WTC11 (cell line): ENCODE measurements around the gene ZRANB1.

Experiments
- FOXP1 ChIP-seq: sonication (generic); formaldehyde crosslinking; IDR thresholded peaks from 2 replicates; pipeline ENCODE4 v1.8.0; 2022; ENCODE audit warnings: missing genetic modification reagents, mild to moderate bottlenecking, moderate library complexity, borderline replicate concordance
- ZBTB21 ChIP-seq: sonication (generic); formaldehyde crosslinking; IDR thresholded peaks from 2 replicates; pipeline ENCODE4 v1.8.1; 2023; ENCODE audit warnings: mild to moderate bottlenecking, missing genetic modification reagents, borderline replicate concordance
- ZNF317 ChIP-seq: sonication (generic); formaldehyde crosslinking; IDR thresholded peaks from 2 replicates; pipeline ENCODE4 v1.8.1; 2023; ENCODE audit warnings: low read depth, mild to moderate bottlenecking, moderate library complexity, missing genetic modification reagents, borderline replicate concordance
- TF ChIP-seq, protein P1 (sequence below): sonication (generic); formaldehyde crosslinking; IDR thresholded peaks from 2 replicates; pipeline ENCODE4 v1.8.1; 2023; ENCODE audit warnings: mild to moderate bottlenecking, moderate library complexity, missing genetic modification reagents
- TF ChIP-seq, protein P2 (sequence below): sonication (generic); formaldehyde crosslinking; IDR thresholded peaks from 2 replicates; pipeline ENCODE4 v1.8.0; 2022; ENCODE audit warnings: missing genetic modification reagents
- TF ChIP-seq, protein P3 (sequence below): sonication (generic); formaldehyde crosslinking; IDR thresholded peaks from 2 replicates; pipeline ENCODE4 v1.8.1; 2023; ENCODE audit warnings: mild to moderate bottlenecking, missing genetic modification reagents, moderate library complexity
- TF ChIP-seq, protein P4 (sequence below): sonication (generic); formaldehyde crosslinking; IDR thresholded peaks from 2 replicates; pipeline ENCODE4 v1.8.1; 2022; ENCODE audit warnings: missing genetic modification reagents, borderline replicate concordance
- TF ChIP-seq, protein P5 (sequence below): sonication (generic); formaldehyde crosslinking; conservative IDR thresholded peaks from 2 replicates; pipeline ENCODE4 v1.8.1; 2023; ENCODE audit warnings: mild to moderate bottlenecking, low read depth, missing genetic modification reagents, moderate library complexity

DNA sequence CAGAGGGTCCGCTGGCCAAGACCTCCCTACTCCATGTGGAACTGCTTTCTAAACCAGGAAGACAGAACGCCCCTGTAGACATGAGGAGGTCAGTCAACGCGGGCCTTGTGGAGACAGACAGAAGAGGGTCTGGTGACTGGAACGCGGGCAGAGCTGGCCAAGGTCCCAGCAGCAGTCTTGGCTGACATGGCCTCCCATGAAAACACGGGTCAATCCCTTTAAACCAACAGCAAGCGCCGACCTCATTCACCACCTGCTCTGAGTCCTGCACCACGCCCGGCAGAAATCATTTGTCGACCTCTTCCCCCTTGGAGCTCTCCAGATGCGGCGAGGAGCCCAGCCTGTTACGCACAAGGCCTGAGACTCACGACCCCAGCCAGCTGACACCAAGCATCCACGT is 78.5 kb downstream of the ZRANB1 start:
- TF ChIP-seq FOXP1 (no peak), ZBTB21 (CRISPR knock-in tag) (no peak), ZNF317 (CRISPR knock-in tag) (no peak)
- TF ChIP-seq, protein P1, sequence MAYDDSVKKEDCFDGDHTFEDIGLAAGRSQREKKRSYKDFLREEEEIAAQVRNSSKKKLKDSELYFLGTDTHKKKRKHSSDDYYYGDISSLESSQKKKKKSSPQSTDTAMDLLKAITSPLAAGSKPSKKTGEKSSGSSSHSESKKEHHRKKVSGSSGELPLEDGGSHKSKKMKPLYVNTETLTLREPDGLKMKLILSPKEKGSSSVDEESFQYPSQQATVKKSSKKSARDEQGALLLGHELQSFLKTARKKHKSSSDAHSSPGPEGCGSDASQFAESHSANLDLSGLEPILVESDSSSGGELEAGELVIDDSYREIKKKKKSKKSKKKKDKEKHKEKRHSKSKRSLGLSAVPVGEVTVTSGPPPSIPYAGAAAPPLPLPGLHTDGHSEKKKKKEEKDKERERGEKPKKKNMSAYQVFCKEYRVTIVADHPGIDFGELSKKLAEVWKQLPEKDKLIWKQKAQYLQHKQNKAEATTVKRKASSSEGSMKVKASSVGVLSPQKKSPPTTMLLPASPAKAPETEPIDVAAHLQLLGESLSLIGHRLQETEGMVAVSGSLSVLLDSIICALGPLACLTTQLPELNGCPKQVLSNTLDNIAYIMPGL (CRISPR knock-in tag) = no peak
- TF ChIP-seq, protein P2, sequence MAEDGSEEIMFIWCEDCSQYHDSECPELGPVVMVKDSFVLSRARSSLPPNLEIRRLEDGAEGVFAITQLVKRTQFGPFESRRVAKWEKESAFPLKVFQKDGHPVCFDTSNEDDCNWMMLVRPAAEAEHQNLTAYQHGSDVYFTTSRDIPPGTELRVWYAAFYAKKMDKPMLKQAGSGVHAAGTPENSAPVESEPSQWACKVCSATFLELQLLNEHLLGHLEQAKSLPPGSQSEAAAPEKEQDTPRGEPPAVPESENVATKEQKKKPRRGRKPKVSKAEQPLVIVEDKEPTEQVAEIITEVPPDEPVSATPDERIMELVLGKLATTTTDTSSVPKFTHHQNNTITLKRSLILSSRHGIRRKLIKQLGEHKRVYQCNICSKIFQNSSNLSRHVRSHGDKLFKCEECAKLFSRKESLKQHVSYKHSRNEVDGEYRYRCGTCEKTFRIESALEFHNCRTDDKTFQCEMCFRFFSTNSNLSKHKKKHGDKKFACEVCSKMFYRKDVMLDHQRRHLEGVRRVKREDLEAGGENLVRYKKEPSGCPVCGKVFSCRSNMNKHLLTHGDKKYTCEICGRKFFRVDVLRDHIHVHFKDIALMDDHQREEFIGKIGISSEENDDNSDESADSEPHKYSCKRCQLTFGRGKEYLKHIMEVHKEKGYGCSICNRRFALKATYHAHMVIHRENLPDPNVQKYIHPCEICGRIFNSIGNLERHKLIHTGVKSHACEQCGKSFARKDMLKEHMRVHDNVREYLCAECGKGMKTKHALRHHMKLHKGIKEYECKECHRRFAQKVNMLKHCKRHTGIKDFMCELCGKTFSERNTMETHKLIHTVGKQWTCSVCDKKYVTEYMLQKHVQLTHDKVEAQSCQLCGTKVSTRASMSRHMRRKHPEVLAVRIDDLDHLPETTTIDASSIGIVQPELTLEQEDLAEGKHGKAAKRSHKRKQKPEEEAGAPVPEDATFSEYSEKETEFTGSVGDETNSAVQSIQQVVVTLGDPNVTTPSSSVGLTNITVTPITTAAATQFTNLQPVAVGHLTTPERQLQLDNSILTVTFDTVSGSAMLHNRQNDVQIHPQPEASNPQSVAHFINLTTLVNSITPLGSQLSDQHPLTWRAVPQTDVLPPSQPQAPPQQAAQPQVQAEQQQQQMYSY (CRISPR knock-in tag) = no peak
- TF ChIP-seq, protein P3, sequence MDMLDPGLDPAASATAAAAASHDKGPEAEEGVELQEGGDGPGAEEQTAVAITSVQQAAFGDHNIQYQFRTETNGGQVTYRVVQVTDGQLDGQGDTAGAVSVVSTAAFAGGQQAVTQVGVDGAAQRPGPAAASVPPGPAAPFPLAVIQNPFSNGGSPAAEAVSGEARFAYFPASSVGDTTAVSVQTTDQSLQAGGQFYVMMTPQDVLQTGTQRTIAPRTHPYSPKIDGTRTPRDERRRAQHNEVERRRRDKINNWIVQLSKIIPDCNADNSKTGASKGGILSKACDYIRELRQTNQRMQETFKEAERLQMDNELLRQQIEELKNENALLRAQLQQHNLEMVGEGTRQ (CRISPR knock-in tag) = no peak
- TF ChIP-seq, protein P4, sequence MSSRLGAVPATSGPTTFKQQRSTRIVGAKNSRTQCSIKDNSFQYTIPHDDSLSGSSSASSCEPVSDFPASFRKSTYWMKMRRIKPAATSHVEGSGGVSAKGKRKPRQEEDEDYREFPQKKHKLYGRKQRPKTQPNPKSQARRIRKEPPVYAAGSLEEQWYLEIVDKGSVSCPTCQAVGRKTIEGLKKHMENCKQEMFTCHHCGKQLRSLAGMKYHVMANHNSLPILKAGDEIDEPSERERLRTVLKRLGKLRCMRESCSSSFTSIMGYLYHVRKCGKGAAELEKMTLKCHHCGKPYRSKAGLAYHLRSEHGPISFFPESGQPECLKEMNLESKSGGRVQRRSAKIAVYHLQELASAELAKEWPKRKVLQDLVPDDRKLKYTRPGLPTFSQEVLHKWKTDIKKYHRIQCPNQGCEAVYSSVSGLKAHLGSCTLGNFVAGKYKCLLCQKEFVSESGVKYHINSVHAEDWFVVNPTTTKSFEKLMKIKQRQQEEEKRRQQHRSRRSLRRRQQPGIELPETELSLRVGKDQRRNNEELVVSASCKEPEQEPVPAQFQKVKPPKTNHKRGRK (CRISPR knock-in tag) = no peak
- TF ChIP-seq, protein P5, sequence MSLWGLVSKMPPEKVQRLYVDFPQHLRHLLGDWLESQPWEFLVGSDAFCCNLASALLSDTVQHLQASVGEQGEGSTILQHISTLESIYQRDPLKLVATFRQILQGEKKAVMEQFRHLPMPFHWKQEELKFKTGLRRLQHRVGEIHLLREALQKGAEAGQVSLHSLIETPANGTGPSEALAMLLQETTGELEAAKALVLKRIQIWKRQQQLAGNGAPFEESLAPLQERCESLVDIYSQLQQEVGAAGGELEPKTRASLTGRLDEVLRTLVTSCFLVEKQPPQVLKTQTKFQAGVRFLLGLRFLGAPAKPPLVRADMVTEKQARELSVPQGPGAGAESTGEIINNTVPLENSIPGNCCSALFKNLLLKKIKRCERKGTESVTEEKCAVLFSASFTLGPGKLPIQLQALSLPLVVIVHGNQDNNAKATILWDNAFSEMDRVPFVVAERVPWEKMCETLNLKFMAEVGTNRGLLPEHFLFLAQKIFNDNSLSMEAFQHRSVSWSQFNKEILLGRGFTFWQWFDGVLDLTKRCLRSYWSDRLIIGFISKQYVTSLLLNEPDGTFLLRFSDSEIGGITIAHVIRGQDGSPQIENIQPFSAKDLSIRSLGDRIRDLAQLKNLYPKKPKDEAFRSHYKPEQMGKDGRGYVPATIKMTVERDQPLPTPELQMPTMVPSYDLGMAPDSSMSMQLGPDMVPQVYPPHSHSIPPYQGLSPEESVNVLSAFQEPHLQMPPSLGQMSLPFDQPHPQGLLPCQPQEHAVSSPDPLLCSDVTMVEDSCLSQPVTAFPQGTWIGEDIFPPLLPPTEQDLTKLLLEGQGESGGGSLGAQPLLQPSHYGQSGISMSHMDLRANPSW (CRISPR knock-in tag) = no peak
